Breast epithelium (tissue), 4 donors: ENCODE measurements around the gene PTPRN2. TPM values are rescaled to one million over a fixed set of nuclear protein-coding genes. Genes with fewer than 3 reads are reported as not detected.

Experiments
- DNase-seq, 2 donors: peaks; one replicate each; pipeline ENCODE4 v3.0.0-alpha.2; 2019; ENCODE audit warnings: low spot score in 2 of 2
- H3K27ac ChIP-seq, 2 donors: fragments of 200-600 bp; sonication (generic) in 1 of 2; one replicate each; pipeline ENCODE4 v1.5.1; 2016 to 2019; ENCODE audit warnings: mild to moderate bottlenecking in 1 of 2
- H3K27me3 ChIP-seq, 2 donors: fragments of 200-600 bp; sonication (generic) in 1 of 2; one replicate each; pipeline versions ENCODE4 v1.5.1 to v1.6.0; 2017 to 2019; ENCODE audit warnings: control low read depth in 1 of 2, mild to moderate bottlenecking in 1 of 2
- H3K36me3 ChIP-seq: fragments of 200-600 bp; one replicate; pipeline ENCODE4 v1.5.1; 2019
- H3K4me1 ChIP-seq, 2 donors: fragments of 200-600 bp; sonication (generic); one replicate each; pipeline ENCODE4 v1.5.1; 2016 to 2019; ENCODE audit warnings: control low read depth in 1 of 2
- H3K4me3 ChIP-seq, 3 donors: fragments of 200-600 bp; sonication (generic); 1 replicate in 2 of 3; 2 replicates in 1 of 3; pipeline ENCODE4 v1.5.1; 2016 to 2019; ENCODE audit warnings: mild to moderate bottlenecking in 3 of 3, moderate library complexity in 2 of 3
- H3K9me3 ChIP-seq, 2 donors: fragments of 200-600 bp; sonication (generic) in 1 of 2; one replicate each; pipeline ENCODE4 v1.5.1; 2016 to 2019; ENCODE audit warnings: control low read depth in 1 of 2
- POLR2A ChIP-seq: fragments of 450-650 bp; IDR thresholded peaks from one replicate; pipeline ENCODE4 v1.6.1; 2016; ENCODE audit warnings: antibody characterized with exemption, mild to moderate bottlenecking, moderate library complexity
- POLR2AphosphoS5 ChIP-seq, 3 donors: sonication (generic); formaldehyde crosslinking; IDR thresholded peaks; one replicate each; pipeline ENCODE4 v1.6.1; 2017; ENCODE audit warnings: antibody characterized with exemption in 3 of 3
- intact Hi-C: fragments of 100-400 bp; cut with DNase I; formaldehyde crosslinking; loops from one replicate; pipeline ENCODE4 v1.15.1; 2023; ENCODE audit warnings: low total_unique reads
- total RNA-seq, 3 donors: library from RNA; depleted of rRNA; stranded (reverse); fragments of >200 nt; gene quantifications; one replicate each; pipeline ENCODE4 v1.1.0, GENCODE V29; 2016
- TF ChIP-seq, protein P1 (sequence below), 3 donors: fragments of 450-650 bp; IDR thresholded peaks; one replicate each; pipeline ENCODE4 v1.5.1; 2016 to 2017; ENCODE audit warnings: antibody characterized with exemption in 3 of 3, mild to moderate bottlenecking in 3 of 3, moderate library complexity in 3 of 3

PTPRN2 gene
- total RNA-seq, 3 donors from 2014 or later = 1.6 to 2.2 (median 2.2) TPM

DNA sequence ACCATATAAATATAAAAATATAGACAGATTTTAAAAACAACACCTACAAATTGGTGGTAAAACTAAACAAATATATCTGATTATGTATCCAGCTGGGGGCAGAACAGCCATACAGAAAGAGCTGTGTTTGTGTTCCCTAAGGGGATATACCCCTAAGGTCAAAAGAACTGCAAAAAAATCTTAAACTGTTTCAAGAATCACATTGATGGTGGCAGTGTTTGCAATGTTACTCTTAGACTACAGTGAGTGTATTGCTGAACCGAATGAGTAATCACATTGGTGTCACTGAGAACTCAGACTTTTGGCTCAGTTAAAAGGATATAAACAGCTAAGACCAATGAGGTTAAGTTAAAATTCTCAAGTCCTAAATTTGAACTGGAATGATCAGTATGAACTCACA is 27.1 kb upstream of the PTPRN2 start:
- no peaks in the 10 kb centered on the region for H3K9me3 ChIP-seq
- TF ChIP-seq POLR2A = no peak
- TF ChIP-seq POLR2AphosphoS5 (IDR thresholded peaks at IDR 0.05) = no peak
- TF ChIP-seq, protein P1, sequence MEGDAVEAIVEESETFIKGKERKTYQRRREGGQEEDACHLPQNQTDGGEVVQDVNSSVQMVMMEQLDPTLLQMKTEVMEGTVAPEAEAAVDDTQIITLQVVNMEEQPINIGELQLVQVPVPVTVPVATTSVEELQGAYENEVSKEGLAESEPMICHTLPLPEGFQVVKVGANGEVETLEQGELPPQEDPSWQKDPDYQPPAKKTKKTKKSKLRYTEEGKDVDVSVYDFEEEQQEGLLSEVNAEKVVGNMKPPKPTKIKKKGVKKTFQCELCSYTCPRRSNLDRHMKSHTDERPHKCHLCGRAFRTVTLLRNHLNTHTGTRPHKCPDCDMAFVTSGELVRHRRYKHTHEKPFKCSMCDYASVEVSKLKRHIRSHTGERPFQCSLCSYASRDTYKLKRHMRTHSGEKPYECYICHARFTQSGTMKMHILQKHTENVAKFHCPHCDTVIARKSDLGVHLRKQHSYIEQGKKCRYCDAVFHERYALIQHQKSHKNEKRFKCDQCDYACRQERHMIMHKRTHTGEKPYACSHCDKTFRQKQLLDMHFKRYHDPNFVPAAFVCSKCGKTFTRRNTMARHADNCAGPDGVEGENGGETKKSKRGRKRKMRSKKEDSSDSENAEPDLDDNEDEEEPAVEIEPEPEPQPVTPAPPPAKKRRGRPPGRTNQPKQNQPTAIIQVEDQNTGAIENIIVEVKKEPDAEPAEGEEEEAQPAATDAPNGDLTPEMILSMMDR (IDR thresholded peaks at IDR 0.05) = no peak
- no peak overlapping the region for H3K4me3 ChIP-seq
- intact Hi-C loops = no loop called here
- no peaks in the 10 kb centered on the region for H3K4me1 ChIP-seq
- no peaks in the 10 kb centered on the region for H3K27me3 ChIP-seq
- DNase-seq = no peak
- H3K36me3 ChIP-seq = no peaks in the 10 kb centered on the region
- no peak overlapping the region for H3K27ac ChIP-seq

DNA sequence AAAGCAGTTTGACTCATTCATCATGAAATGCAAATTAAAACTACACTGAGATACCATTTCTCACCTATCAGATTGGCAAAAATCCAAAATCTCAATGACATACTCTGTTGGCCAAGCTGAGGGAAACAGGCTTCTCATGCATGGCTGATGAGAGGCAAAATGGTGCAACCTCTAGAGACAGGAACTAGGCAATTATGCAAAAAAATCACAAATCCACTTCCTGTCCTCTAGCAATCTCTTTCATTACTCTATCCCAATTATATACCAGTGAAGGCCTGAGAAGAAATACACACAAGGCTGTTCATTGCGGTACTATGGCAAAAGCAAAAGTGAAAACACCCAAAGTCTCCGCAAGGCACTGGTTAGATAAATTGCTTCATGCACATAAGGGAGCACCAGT is 25.9 kb upstream of the PTPRN2 start:
- TF ChIP-seq, protein P1 (IDR thresholded peaks at IDR 0.05) = no peak
- no peak for TF ChIP-seq POLR2A
- no peak for DNase-seq
- no peaks in the 10 kb centered on the region for H3K36me3 ChIP-seq

DNA sequence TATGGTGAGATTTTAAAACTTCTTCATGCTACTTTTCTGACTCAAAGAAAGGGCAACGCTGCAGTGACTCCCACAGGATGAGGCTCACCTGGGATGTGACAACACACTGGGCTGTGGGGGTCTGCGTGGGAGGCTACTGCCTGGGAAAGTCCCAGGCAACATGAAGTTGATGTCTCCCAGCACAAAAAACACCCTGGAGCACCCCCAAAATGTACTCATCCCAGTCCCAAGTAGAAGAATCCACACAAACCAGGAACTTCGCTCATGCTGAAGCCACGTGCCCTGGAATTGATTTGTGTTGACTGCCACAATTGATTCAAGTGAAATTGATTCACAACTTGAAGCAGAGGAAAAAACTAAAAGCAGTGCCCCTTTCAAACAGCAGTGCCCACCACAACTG is 24.9 kb upstream of the PTPRN2 start:
- DNase-seq = no peak
- no peak overlapping the region for H3K27ac ChIP-seq
- TF ChIP-seq POLR2A = no peak
- no peak for TF ChIP-seq POLR2AphosphoS5 (IDR thresholded peaks at IDR 0.05)
- TF ChIP-seq, protein P1 (IDR thresholded peaks at IDR 0.05) = no peak
- intact Hi-C loops = no loop called here
- no peaks in the 10 kb centered on the region for H3K27me3 ChIP-seq
- H3K9me3 ChIP-seq = no peaks in the 10 kb centered on the region
- no peaks in the 10 kb centered on the region for H3K36me3 ChIP-seq
- H3K4me3 ChIP-seq = no peak overlapping the region
- H3K4me1 ChIP-seq = no peaks in the 10 kb centered on the region

More for the DNA sequence above, 25.9 kb upstream of the PTPRN2 start:
- no peak overlapping the region for H3K27ac ChIP-seq
- no peak overlapping the region for H3K4me3 ChIP-seq
- intact Hi-C loops = no loop called here
- H3K4me1 ChIP-seq = no peaks in the 10 kb centered on the region
- H3K27me3 ChIP-seq = no peaks in the 10 kb centered on the region
- H3K9me3 ChIP-seq = no peaks in the 10 kb centered on the region

DNA sequence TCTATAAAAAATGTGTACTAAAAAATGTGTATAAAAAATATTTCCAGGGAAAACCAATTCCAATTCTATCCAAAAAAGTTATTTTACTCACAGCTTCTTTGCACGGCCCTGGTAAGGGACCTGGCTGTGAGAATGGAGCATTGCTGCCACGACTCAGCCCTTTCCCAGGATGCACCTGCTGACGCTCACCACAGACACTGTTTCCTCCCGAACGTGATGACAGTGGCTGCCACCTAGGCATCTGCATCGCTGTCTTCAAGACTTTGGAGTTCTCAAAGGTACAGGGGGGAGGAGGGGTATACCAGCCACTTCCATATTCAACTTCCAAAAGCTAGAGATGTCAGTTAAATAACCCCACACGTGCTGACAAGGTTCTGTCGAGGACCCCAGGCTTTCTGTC is 23.9 kb upstream of the PTPRN2 start:
- H3K9me3 ChIP-seq = no peaks in the 10 kb centered on the region
- no peak overlapping the region for H3K4me3 ChIP-seq
- H3K27me3 ChIP-seq = no peaks in the 10 kb centered on the region
- DNase-seq = no peak
- no peaks in the 10 kb centered on the region for H3K4me1 ChIP-seq
- no peak overlapping the region for H3K27ac ChIP-seq
- TF ChIP-seq POLR2AphosphoS5 (IDR thresholded peaks at IDR 0.05) (no peak), POLR2A (no peak)
- TF ChIP-seq, protein P1 (IDR thresholded peaks at IDR 0.05) = no peak
- intact Hi-C loops = no loop called here
- H3K36me3 ChIP-seq = no peaks in the 10 kb centered on the region

DNA sequence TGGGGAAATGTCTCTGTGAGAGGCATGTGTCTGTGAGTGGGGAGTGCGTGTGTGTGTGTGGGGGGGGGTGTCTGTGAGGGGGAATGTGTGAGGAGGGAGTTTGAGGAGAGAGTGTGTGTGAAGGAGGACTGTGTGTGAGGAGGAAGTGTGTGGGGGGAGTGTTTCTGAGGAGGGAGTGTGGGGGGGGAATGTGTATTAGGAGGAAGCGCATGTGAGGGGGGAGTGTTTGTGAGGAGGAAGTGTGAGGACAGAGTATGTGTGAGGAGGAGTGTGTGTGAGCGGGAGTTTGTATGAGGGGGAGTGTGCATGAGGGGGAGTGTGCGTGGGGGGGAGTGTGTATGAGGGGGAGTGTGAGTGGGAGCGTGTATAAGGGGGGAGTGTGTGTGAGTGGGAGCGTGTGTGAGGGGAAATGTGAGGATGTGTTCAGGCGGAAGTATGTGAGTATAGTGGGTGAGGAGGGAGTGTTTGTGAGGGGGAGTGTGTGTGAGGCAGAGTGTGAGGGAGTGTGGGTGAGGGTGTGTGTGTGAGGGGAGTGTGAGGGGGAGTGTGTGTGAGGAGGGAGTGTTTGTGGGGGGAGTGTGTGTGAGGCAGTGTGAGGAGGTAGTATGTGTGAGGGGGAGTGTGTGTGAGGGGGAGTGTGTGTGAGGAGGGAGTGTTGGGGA is 21.8 kb upstream of the PTPRN2 start:
- Histone ChIP-seq H3K27ac (no peak overlapping the region), H3K36me3 (no peaks in the 10 kb centered on the region), H3K4me3 (no peak overlapping the region), H3K27me3 (no peaks in the 10 kb centered on the region), H3K4me1 (no peaks in the 10 kb centered on the region), H3K9me3 (no peaks in the 10 kb centered on the region)
- TF ChIP-seq POLR2AphosphoS5 (IDR thresholded peaks at IDR 0.05) = no peak
- no peak for TF ChIP-seq POLR2A
- TF ChIP-seq, protein P1 (IDR thresholded peaks at IDR 0.05) = no peak
- intact Hi-C loops = no loop called here
- DNase-seq = no peak
